Measurements from ENCODE around the gene ACSS2.
A peak's percentile ranks its signal among the peaks of the same experiment; 100 is the strongest.
"Not testable (repeated sequence)": the region's sequence is repeated elsewhere in the genome, so short reads cannot be mapped to it uniquely, and the experiment has no call there.

ACSS2 gene

GRCh38 chr20:34873583-34874093 lies 2.8 kb upstream of the ACSS2 start:
- DNase-seq (ENCODE audit: low read depth in 2 of 2) = no peak

- DNase-seq (ENCODE audit: low read depth in 2 of 2) = peak; percentile 35 to 57
Observed at GRCh38 chr20:34874094-34874654, 2.2 kb upstream of the ACSS2 start.

- DNase-seq (ENCODE audit: low read depth in 2 of 2) = no peak
Observed at GRCh38 chr20:34875642-34876405, 588 bp upstream of the ACSS2 start.

- DNase-seq (ENCODE audit: low read depth in 2 of 2) = no peak
Observed at GRCh38 chr20:34880215-34880850, 3.9 kb downstream of the ACSS2 start.

GRCh38 chr20:34880971-34881370 lies 4.6 kb downstream of the ACSS2 start:
- DNase-seq (ENCODE audit: low read depth in 2 of 2) = not testable (repeated sequence)

GRCh38 chr20:34881689-34882088 lies 5.3 kb downstream of the ACSS2 start:
- no peak for DNase-seq (ENCODE audit: low read depth in 2 of 2)

GRCh38 chr20:34883087-34883688 lies 6.8 kb downstream of the ACSS2 start:
- DNase-seq (ENCODE audit: low read depth in 2 of 2) = no peak

- DNase-seq (ENCODE audit: low read depth in 2 of 2) = no peak
Observed at GRCh38 chr20:34883809-34884208, 7.4 kb downstream of the ACSS2 start.

GRCh38 chr20:34884260-34884659 lies 7.8 kb downstream of the ACSS2 start:
- DNase-seq (ENCODE audit: low read depth in 2 of 2) = no peak

- DNase-seq (ENCODE audit: low read depth in 2 of 2) = no peak
Observed at GRCh38 chr20:34886122-34886521, 9.7 kb downstream of the ACSS2 start.

GRCh38 chr20:34887023-34887422 lies 10.6 kb downstream of the ACSS2 start:
- DNase-seq (ENCODE audit: low read depth in 2 of 2) = no peak

GRCh38 chr20:34888468-34888867 lies 12.1 kb downstream of the ACSS2 start:
- DNase-seq (ENCODE audit: low read depth in 2 of 2) = no peak

GRCh38 chr20:34891166-34892062 lies 15.0 kb downstream of the ACSS2 start:
- peak; percentile 19 to 29 for DNase-seq (ENCODE audit: low read depth in 2 of 2)

- DNase-seq (ENCODE audit: low read depth in 2 of 2) = no peak
Observed at GRCh38 chr20:34892671-34893070, 16.3 kb downstream of the ACSS2 start.

GRCh38 chr20:34894723-34895122 lies 18.3 kb downstream of the ACSS2 start:
- DNase-seq (ENCODE audit: low read depth in 2 of 2) = no peak

- no peak for DNase-seq (ENCODE audit: low read depth in 2 of 2)
Observed at GRCh38 chr20:34895465-34895864, 19.1 kb downstream of the ACSS2 start.

- DNase-seq (ENCODE audit: low read depth in 2 of 2) = no peak
Observed at GRCh38 chr20:34896086-34896621, 19.7 kb downstream of the ACSS2 start.

GRCh38 chr20:34898129-34898528 lies 21.7 kb downstream of the ACSS2 start:
- DNase-seq (ENCODE audit: low read depth in 2 of 2) = not testable (repeated sequence)

- not testable (repeated sequence) for DNase-seq (ENCODE audit: low read depth in 2 of 2)
Observed at GRCh38 chr20:34898731-34899130, 22.3 kb downstream of the ACSS2 start.

- DNase-seq (ENCODE audit: low read depth in 2 of 2) = no peak
Observed at GRCh38 chr20:34904202-34904621, 27.8 kb downstream of the ACSS2 start.

All from stimulated activated CD4-positive, alpha-beta T cell treated with anti-CD3 and anti-CD28 coated beads, Interleukin-15, amount 100 ng/mL, for 48 hours (primary cell).